Mesodermal cell (in vitro differentiated cells): ENCODE data around the gene TRMT10A.
"Not testable (repeated sequence)": the region's sequence is repeated elsewhere in the genome, so short reads cannot be mapped to it uniquely, and the experiment has no call there.

Source experiments
- H3K27ac ChIP-seq: 2 replicates; pipeline ENCODE4 v1.7.0; 2013; ENCODE audit warnings: mild to moderate bottlenecking, low read depth, low read length, moderate library complexity; ENCODE audit not compliant: severe bottlenecking
- H3K36me3 ChIP-seq: 2 replicates; pipeline ENCODE4 v1.7.1; 2013; ENCODE audit warnings: mild to moderate bottlenecking, low read length, moderate library complexity; ENCODE audit not compliant: control insufficient read depth, insufficient read depth
- H3K4me1 ChIP-seq: one replicate; pipeline ENCODE4 v1.7.1; 2013; ENCODE audit warnings: mild to moderate bottlenecking, low read length; ENCODE audit not compliant: insufficient read depth, control insufficient read depth, poor library complexity, severe bottlenecking
- H3K4me3 ChIP-seq: 2 replicates; pipeline ENCODE4 v1.7.0; 2013; ENCODE audit warnings: low read length, control low read depth, mild to moderate bottlenecking; ENCODE audit not compliant: insufficient read depth, poor library complexity, severe bottlenecking; ENCODE audit errors: extremely low read depth
- H3K9me3 ChIP-seq: 2 replicates; pipeline ENCODE4 v1.7.1; 2013; ENCODE audit warnings: mild to moderate bottlenecking, low read length, moderate library complexity; ENCODE audit not compliant: control insufficient read depth
- WGBS, 2 experiments: methylation state at CpG; one replicate each; pipeline ENCODE4 v1.1.5; 2013; ENCODE audit warnings: missing lambda C conversion rate in 2 of 2; ENCODE audit not compliant: insufficient coverage in 2 of 2; 5-methylcytosine and 5-hydroxymethylcytosine counted together

Gene TRMT10A

GRCh38 chr4:99552872-99553271, 11.0 kb downstream of the TRMT10A start:
- WGBS, 2 experiments: 100% methylated on average over 1 of the region's 2 CpGs; no CpG with 5 or more reads in 1 of the 2 experiments
- Histone ChIP-seq H3K9me3 (no peaks in the 10 kb centered on the region), H3K36me3 (no peaks in the 10 kb centered on the region), H3K4me3 (no peak overlapping the region), H3K27ac (no peak overlapping the region), H3K4me1 (no peaks in the 10 kb centered on the region)

GRCh38 chr4:99540277-99540939, 23.4 kb downstream of the TRMT10A start:
- Histone ChIP-seq H3K36me3 (no peaks in the 10 kb centered on the region), H3K4me1 (no peaks in the 10 kb centered on the region), H3K4me3 (no peak overlapping the region), H3K27ac (no peak overlapping the region), H3K9me3 (no peaks in the 10 kb centered on the region)

GRCh38 chr4:99537674-99538073, 26.2 kb downstream of the TRMT10A start:
- Histone ChIP-seq H3K36me3 (no peaks in the 10 kb centered on the region), H3K27ac (no peak overlapping the region), H3K9me3 (no peaks in the 10 kb centered on the region), H3K4me1 (no peaks in the 10 kb centered on the region), H3K4me3 (no peak overlapping the region)
- WGBS, 2 experiments: 43 to 64% methylated on average over 2 to 4 of the region's 4 CpGs

- 56 to 67% methylated on average over 1 of the region's 2 CpGs for WGBS, 2 experiments
- Histone ChIP-seq H3K27ac (no peak overlapping the region), H3K36me3 (no peaks in the 10 kb centered on the region), H3K9me3 (no peaks in the 10 kb centered on the region), H3K4me3 (no peak overlapping the region), H3K4me1 (no peaks in the 10 kb centered on the region)
Measured at GRCh38 chr4:99536848-99537247, 27.0 kb downstream of the TRMT10A start.

GRCh38 chr4:99536271-99536670, 27.6 kb downstream of the TRMT10A start:
- no peaks in the 10 kb centered on the region for H3K9me3 ChIP-seq
- H3K36me3 ChIP-seq: no peaks in the 10 kb centered on the region
- no peaks in the 10 kb centered on the region for H3K4me1 ChIP-seq
- 67 to 70% methylated on average over 1 of the region's 2 CpGs for WGBS, 2 experiments
- no peak overlapping the region for H3K4me3 ChIP-seq
- no peak overlapping the region for H3K27ac ChIP-seq

- H3K36me3 ChIP-seq, H3K4me3 ChIP-seq, H3K9me3 ChIP-seq, H3K4me1 ChIP-seq, H3K27ac ChIP-seq: not testable (repeated sequence)
- WGBS, 2 experiments: 90% methylated on average over 2 of the region's 3 CpGs; no CpG with 5 or more reads in 1 of the 2 experiments
Measured at GRCh38 chr4:99534699-99535098, 29.1 kb downstream of the TRMT10A start.

- Histone ChIP-seq H3K36me3 (no peaks in the 10 kb centered on the region), H3K27ac (no peak overlapping the region), H3K4me3 (no peak overlapping the region), H3K4me1 (no peaks in the 10 kb centered on the region), H3K9me3 (no peaks in the 10 kb centered on the region)
- 78 to 94% methylated on average over 3 of the region's 3 CpGs for WGBS, 2 experiments
Measured at GRCh38 chr4:99529956-99530355, 33.9 kb downstream of the TRMT10A start.

GRCh38 chr4:99529228-99529627, 34.6 kb downstream of the TRMT10A start:
- no peak overlapping the region for H3K4me3 ChIP-seq
- no peaks in the 10 kb centered on the region for H3K4me1 ChIP-seq
- no peaks in the 10 kb centered on the region for H3K9me3 ChIP-seq
- H3K27ac ChIP-seq: no peak overlapping the region
- no peaks in the 10 kb centered on the region for H3K36me3 ChIP-seq

GRCh38 chr4:99518601-99519295, 45.1 kb downstream of the TRMT10A start:
- Histone ChIP-seq H3K36me3 (no peaks in the 10 kb centered on the region), H3K4me1 (no peaks in the 10 kb centered on the region), H3K4me3 (no peak overlapping the region), H3K9me3 (no peaks in the 10 kb centered on the region), H3K27ac (no peak overlapping the region)
- WGBS, 2 experiments: 82 to 84% methylated on average over 3 to 6 of the region's 6 CpGs

GRCh38 chr4:99510721-99511120, 53.1 kb downstream of the TRMT10A start, which contains the start of gene C4orf17:
TSS of gene C4orf17 (plus strand) at chr4:99511021. CDS start at chr4:99513082, 2,061 bp downstream.
- Histone ChIP-seq H3K36me3 (no peaks in the 10 kb centered on the region), H3K4me1 (no peaks in the 10 kb centered on the region), H3K4me3 (no peak within 1 kb of the TSS), H3K27ac (no peak within 1 kb of the TSS), H3K9me3 (no peaks in the 10 kb centered on the region)
- WGBS, 2 experiments: no CpG with 5 or more reads among the region's 4 CpGs

- no peak overlapping the region for H3K27ac ChIP-seq
- no peak overlapping the region for H3K4me3 ChIP-seq
- H3K9me3 ChIP-seq: no peaks in the 10 kb centered on the region
- H3K4me1 ChIP-seq: no peaks in the 10 kb centered on the region
- no peaks in the 10 kb centered on the region for H3K36me3 ChIP-seq
Measured at GRCh38 chr4:99507762-99508161, 56.1 kb downstream of the TRMT10A start.
